ENCODE results near the gene NDNF. TPM values are rescaled to one million over a fixed set of nuclear protein-coding genes. Genes with fewer than 3 reads are reported as not detected.

NDNF gene
- total and polyA plus RNA-seq, 3 experiments from 2014 or later: 0.13 to 0.18 TPM; not detected in 1

- Histone ChIP-seq H3K4me3 (ENCODE audit: low read length) (no peak overlapping the region), H3K36me3 (ENCODE audit: insufficient read depth, low read length) (no peaks in the 10 kb centered on the region), H3K4me1 (ENCODE audit: insufficient read depth, low read length) (no peaks in the 10 kb centered on the region), H3K27me3 (ENCODE audit: insufficient read depth, low read length, poor library complexity, severe bottlenecking) (no peaks in the 10 kb centered on the region), H3K27ac (ENCODE audit: low read depth, low read length) (no peak overlapping the region), H3K9me3 (ENCODE audit: low read length) (no peaks in the 10 kb centered on the region)
- Mint-ChIP-seq H3K27ac (no peak overlapping the region), H3K4me3 (no peak overlapping the region), H3K4me1 (peaks cover 6 to 8% (median 6%) of the 10 kb centered on the region in 3 donors), H3K27me3 (peaks cover 12 to 32% of the 10 kb centered on the region in 2 donors), H3K36me3 (no peaks in the 10 kb centered on the region), H3K9me3 (no peaks in the 10 kb centered on the region)
- ChIA-PET CTCF (no interaction called here), POLR2A (no interaction called here)
- no peak for DNase-seq
Observed at GRCh38 chr4:121053601-121054143, 18.7 kb downstream of the NDNF start.

GRCh38 chr4:121050300-121050699, 22.0 kb downstream of the NDNF start:
- Histone ChIP-seq H3K27ac (ENCODE audit: low read depth, low read length) (no peak overlapping the region), H3K9me3 (ENCODE audit: low read length) (no peaks in the 10 kb centered on the region), H3K36me3 (ENCODE audit: insufficient read depth, low read length) (no peaks in the 10 kb centered on the region), H3K27me3 (ENCODE audit: insufficient read depth, low read length, poor library complexity, severe bottlenecking) (no peaks in the 10 kb centered on the region), H3K4me1 (ENCODE audit: insufficient read depth, low read length) (no peaks in the 10 kb centered on the region), H3K4me3 (ENCODE audit: low read length) (no peak overlapping the region)
- Mint-ChIP-seq H3K27me3 (peaks cover 0 to 13% of the 10 kb centered on the region in 2 donors), H3K4me1 (peaks cover 6 to 8% (median 6%) of the 10 kb centered on the region in 3 donors), H3K27ac (no peak overlapping the region), H3K36me3 (no peaks in the 10 kb centered on the region), H3K4me3 (no peak overlapping the region), H3K9me3 (no peaks in the 10 kb centered on the region)
- CTCF ChIA-PET: interaction anchor here (1.5 kb wide), 1 partner anchor 332 kb away, joined by 3 read pairs; no protein-coding TSS in a partner anchor
- peak in 1 of 5 donors; percentile 30 for DNase-seq
- POLR2A ChIA-PET: no interaction called here

GRCh38 chr4:121049072-121049599, 23.2 kb downstream of the NDNF start:
- Mint-ChIP-seq H3K4me3 (no peak overlapping the region), H3K9me3 (no peaks in the 10 kb centered on the region), H3K27ac (no peak overlapping the region), H3K27me3 (peaks cover 0 to 13% of the 10 kb centered on the region in 2 donors), H3K36me3 (no peaks in the 10 kb centered on the region), H3K4me1 (peaks cover 6 to 8% (median 6%) of the 10 kb centered on the region in 3 donors)
- POLR2A ChIA-PET: no interaction called here
- DNase-seq: no peak
- no peaks in the 10 kb centered on the region for H3K36me3 ChIP-seq (ENCODE audit: insufficient read depth, low read length)
- no peaks in the 10 kb centered on the region for H3K9me3 ChIP-seq (ENCODE audit: low read length)
- no peak overlapping the region for H3K27ac ChIP-seq (ENCODE audit: low read depth, low read length)
- H3K4me3 ChIP-seq (ENCODE audit: low read length): no peak overlapping the region
- no peaks in the 10 kb centered on the region for H3K27me3 ChIP-seq (ENCODE audit: insufficient read depth, low read length, poor library complexity, severe bottlenecking)
- H3K4me1 ChIP-seq (ENCODE audit: insufficient read depth, low read length): no peaks in the 10 kb centered on the region
- CTCF ChIA-PET: interaction anchor here (1.5 kb wide), 1 partner anchor 331 kb away, joined by 3 read pairs; no protein-coding TSS in a partner anchor

GRCh38 chr4:121048165-121048564, 24.2 kb downstream of the NDNF start:
- H3K9me3 ChIP-seq (ENCODE audit: low read length): no peaks in the 10 kb centered on the region
- H3K36me3 ChIP-seq (ENCODE audit: insufficient read depth, low read length): no peaks in the 10 kb centered on the region
- no peaks in the 10 kb centered on the region for H3K36me3 Mint-ChIP-seq
- POLR2A ChIA-PET: interaction anchor here (0.6 kb wide), 1 partner anchor 263 kb away, joined by 5 read pairs; no protein-coding TSS in a partner anchor
- H3K27ac ChIP-seq (ENCODE audit: low read depth, low read length): no peak overlapping the region
- peaks cover 0 to under 1% (median 0%) of the 10 kb centered on the region in 3 donors for H3K4me1 Mint-ChIP-seq
- no peaks in the 10 kb centered on the region for H3K27me3 ChIP-seq (ENCODE audit: insufficient read depth, low read length, poor library complexity, severe bottlenecking)
- no peak overlapping the region for H3K27ac Mint-ChIP-seq
- H3K4me3 ChIP-seq (ENCODE audit: low read length): no peak overlapping the region
- CTCF ChIA-PET: no interaction called here
- peaks cover 0 to 13% of the 10 kb centered on the region in 2 donors for H3K27me3 Mint-ChIP-seq
- no peaks in the 10 kb centered on the region for H3K4me1 ChIP-seq (ENCODE audit: insufficient read depth, low read length)
- H3K4me3 Mint-ChIP-seq: no peak overlapping the region
- no peaks in the 10 kb centered on the region for H3K9me3 Mint-ChIP-seq
- DNase-seq: no peak

- Histone ChIP-seq H3K9me3 (ENCODE audit: low read length) (no peaks in the 10 kb centered on the region), H3K4me3 (ENCODE audit: low read length) (no peak overlapping the region), H3K27me3 (ENCODE audit: insufficient read depth, low read length, poor library complexity, severe bottlenecking) (no peaks in the 10 kb centered on the region), H3K4me1 (ENCODE audit: insufficient read depth, low read length) (peaks cover 11% of the 10 kb centered on the region), H3K27ac (ENCODE audit: low read depth, low read length) (no peak overlapping the region), H3K36me3 (ENCODE audit: insufficient read depth, low read length) (no peaks in the 10 kb centered on the region)
- Mint-ChIP-seq H3K4me1 (peaks cover 5 to 12% (median 12%) of the 10 kb centered on the region in 3 donors), H3K27ac (peak overlapping the region in 5 of 8 donors; percentile 47 to 82 (median 59)), H3K27me3 (peaks cover 0 to 13% of the 10 kb centered on the region in 2 donors), H3K36me3 (no peaks in the 10 kb centered on the region), H3K9me3 (no peaks in the 10 kb centered on the region), H3K4me3 (no peak overlapping the region)
- ChIA-PET CTCF (no interaction called here), POLR2A (no interaction called here)
- DNase-seq: peak in 2 of 5 donors; percentile 14 to 53
Observed at GRCh38 chr4:121041307-121042090, 30.8 kb downstream of the NDNF start.

GRCh38 chr4:121034017-121034416, 38.3 kb downstream of the NDNF start:
- Mint-ChIP-seq H3K4me1 (no peaks in the 10 kb centered on the region), H3K27me3 (no peaks in the 10 kb centered on the region), H3K4me3 (no peak overlapping the region), H3K36me3 (no peaks in the 10 kb centered on the region), H3K9me3 (no peaks in the 10 kb centered on the region), H3K27ac (no peak overlapping the region)
- no peaks in the 10 kb centered on the region for H3K36me3 ChIP-seq (ENCODE audit: insufficient read depth, low read length)
- no peaks in the 10 kb centered on the region for H3K27me3 ChIP-seq (ENCODE audit: insufficient read depth, low read length, poor library complexity, severe bottlenecking)
- CTCF ChIA-PET: interaction anchor here (0.8 to 1.0 kb wide), 2 partner anchors 57 to 274 kb away, joined by 3 to 4 read pairs; no protein-coding TSS in a partner anchor
- DNase-seq: no peak
- H3K9me3 ChIP-seq (ENCODE audit: low read length): no peaks in the 10 kb centered on the region
- no peak overlapping the region for H3K27ac ChIP-seq (ENCODE audit: low read depth, low read length)
- no peaks in the 10 kb centered on the region for H3K4me1 ChIP-seq (ENCODE audit: insufficient read depth, low read length)
- POLR2A ChIA-PET: no interaction called here
- no peak overlapping the region for H3K4me3 ChIP-seq (ENCODE audit: low read length)

GRCh38 chr4:121030711-121031110, 41.6 kb downstream of the NDNF start:
- Mint-ChIP-seq H3K4me3 (no peak overlapping the region), H3K27ac (no peak overlapping the region), H3K27me3 (peaks cover 0 to 2% of the 10 kb centered on the region in 2 donors), H3K9me3 (no peaks in the 10 kb centered on the region), H3K36me3 (no peaks in the 10 kb centered on the region), H3K4me1 (no peaks in the 10 kb centered on the region)
- ChIA-PET POLR2A (no interaction called here), CTCF (no interaction called here)
- Histone ChIP-seq H3K36me3 (ENCODE audit: insufficient read depth, low read length) (no peaks in the 10 kb centered on the region), H3K27me3 (ENCODE audit: insufficient read depth, low read length, poor library complexity, severe bottlenecking) (no peaks in the 10 kb centered on the region), H3K4me3 (ENCODE audit: low read length) (no peak overlapping the region), H3K27ac (ENCODE audit: low read depth, low read length) (no peak overlapping the region), H3K4me1 (ENCODE audit: insufficient read depth, low read length) (no peaks in the 10 kb centered on the region), H3K9me3 (ENCODE audit: low read length) (no peaks in the 10 kb centered on the region)
- DNase-seq: no peak

- no peaks in the 10 kb centered on the region for H3K9me3 Mint-ChIP-seq
- Histone ChIP-seq H3K27ac (ENCODE audit: low read depth, low read length) (no peak overlapping the region), H3K36me3 (ENCODE audit: insufficient read depth, low read length) (no peaks in the 10 kb centered on the region), H3K27me3 (ENCODE audit: insufficient read depth, low read length, poor library complexity, severe bottlenecking) (no peaks in the 10 kb centered on the region), H3K4me1 (ENCODE audit: insufficient read depth, low read length) (no peaks in the 10 kb centered on the region), H3K9me3 (ENCODE audit: low read length) (no peaks in the 10 kb centered on the region), H3K4me3 (ENCODE audit: low read length) (no peak overlapping the region)
- CTCF ChIA-PET: no interaction called here
- peaks cover 0 to 5% of the 10 kb centered on the region in 2 donors for H3K27me3 Mint-ChIP-seq
- H3K36me3 Mint-ChIP-seq: no peaks in the 10 kb centered on the region
- no peak for DNase-seq
- no peaks in the 10 kb centered on the region for H3K4me1 Mint-ChIP-seq
- H3K27ac Mint-ChIP-seq: no peak overlapping the region
- POLR2A ChIA-PET: no interaction called here
- no peak overlapping the region for H3K4me3 Mint-ChIP-seq
Observed at GRCh38 chr4:121030131-121030530, 42.2 kb downstream of the NDNF start.

Measured in CD8-positive, alpha-beta memory T cell (primary cell).